LNCaP clone FGC (cell line): ENCODE results near the gene IL5.

ENCODE experiments used
- DNase-seq: peaks from one replicate; pipeline ENCODE4 v3.0.0-alpha.2; 2011; ENCODE audit warnings: low read depth
- H3K4me3 ChIP-seq: 2 replicates; pipeline ENCODE4 v1.5.1; 2011; ENCODE audit warnings: mild to moderate bottlenecking, low read depth, low read length, control low read depth
- TF ChIP-seq, protein P1 (sequence below): IDR thresholded peaks from 2 replicates; pipeline ENCODE4 v1.5.1; 2012; ENCODE audit warnings: mild to moderate bottlenecking; ENCODE audit not compliant: control insufficient read depth, insufficient read depth; ENCODE audit errors: extremely low read depth

Gene IL5

GRCh38 chr5:132492386-132493125, 50.8 kb downstream of the IL5 start:
- TF ChIP-seq, protein P1, sequence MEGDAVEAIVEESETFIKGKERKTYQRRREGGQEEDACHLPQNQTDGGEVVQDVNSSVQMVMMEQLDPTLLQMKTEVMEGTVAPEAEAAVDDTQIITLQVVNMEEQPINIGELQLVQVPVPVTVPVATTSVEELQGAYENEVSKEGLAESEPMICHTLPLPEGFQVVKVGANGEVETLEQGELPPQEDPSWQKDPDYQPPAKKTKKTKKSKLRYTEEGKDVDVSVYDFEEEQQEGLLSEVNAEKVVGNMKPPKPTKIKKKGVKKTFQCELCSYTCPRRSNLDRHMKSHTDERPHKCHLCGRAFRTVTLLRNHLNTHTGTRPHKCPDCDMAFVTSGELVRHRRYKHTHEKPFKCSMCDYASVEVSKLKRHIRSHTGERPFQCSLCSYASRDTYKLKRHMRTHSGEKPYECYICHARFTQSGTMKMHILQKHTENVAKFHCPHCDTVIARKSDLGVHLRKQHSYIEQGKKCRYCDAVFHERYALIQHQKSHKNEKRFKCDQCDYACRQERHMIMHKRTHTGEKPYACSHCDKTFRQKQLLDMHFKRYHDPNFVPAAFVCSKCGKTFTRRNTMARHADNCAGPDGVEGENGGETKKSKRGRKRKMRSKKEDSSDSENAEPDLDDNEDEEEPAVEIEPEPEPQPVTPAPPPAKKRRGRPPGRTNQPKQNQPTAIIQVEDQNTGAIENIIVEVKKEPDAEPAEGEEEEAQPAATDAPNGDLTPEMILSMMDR = no peak
- no peak for DNase-seq
- H3K4me3 ChIP-seq = no peak overlapping the region
